Glutamatergic neuron (in vitro differentiated cells): Measurements from ENCODE around the gene HGD. TPM values are rescaled to one million over a fixed set of nuclear protein-coding genes. Genes with fewer than 3 reads are reported as not detected.

ENCODE experiments used
- DNase-seq: peaks from one replicate; pipeline ENCODE4 v3.0.0; 2022
- H3K27ac Mint-ChIP-seq: one replicate; pipeline ENCODE4 v1.8.0; 2020; ENCODE audit warnings: mild to moderate bottlenecking, mixed read lengths, inconsistent platforms; ENCODE audit not compliant: unreplicated experiment
- H3K27me3 Mint-ChIP-seq: one replicate; pipeline ENCODE4 v1.8.0; 2020; ENCODE audit warnings: mild to moderate bottlenecking, moderate library complexity, mixed read lengths, inconsistent platforms; ENCODE audit not compliant: unreplicated experiment
- H3K36me3 Mint-ChIP-seq: one replicate; pipeline ENCODE4 v1.8.0; 2020; ENCODE audit warnings: mild to moderate bottlenecking, mixed read lengths, inconsistent platforms; ENCODE audit not compliant: unreplicated experiment
- H3K4me1 Mint-ChIP-seq: one replicate; pipeline ENCODE4 v1.8.0; 2020; ENCODE audit warnings: mild to moderate bottlenecking, low read depth, mixed read lengths, inconsistent platforms; ENCODE audit not compliant: unreplicated experiment
- H3K4me3 Mint-ChIP-seq: one replicate; pipeline ENCODE4 v1.8.0; 2020; ENCODE audit warnings: mild to moderate bottlenecking, mixed read lengths, inconsistent platforms; ENCODE audit not compliant: unreplicated experiment
- H3K9me3 Mint-ChIP-seq: one replicate; pipeline ENCODE4 v1.8.0; 2020; ENCODE audit warnings: mild to moderate bottlenecking, moderate library complexity, mixed read lengths, inconsistent platforms; ENCODE audit not compliant: unreplicated experiment
- total RNA-seq: library from RNA; stranded (reverse); fragmentation: NEBNext Ultra II Directional; extraction: Animal tissue kit (Norgen Biotek cat#: 25700); gene quantifications from one replicate; pipeline ENCODE4 v1.2.1, GENCODE V29; 2021; ENCODE audit not compliant: unreplicated experiment
- TF ChIP-seq, protein P1 (sequence below): fragments of 200-600 bp; sonication (generic); IDR thresholded peaks from one replicate; pipeline ENCODE4 v1.5.0; 2021; ENCODE audit not compliant: partially characterized antibody, unreplicated experiment

The HGD gene
- total RNA-seq, 1 donor from 2014 or later: not detected

DNA sequence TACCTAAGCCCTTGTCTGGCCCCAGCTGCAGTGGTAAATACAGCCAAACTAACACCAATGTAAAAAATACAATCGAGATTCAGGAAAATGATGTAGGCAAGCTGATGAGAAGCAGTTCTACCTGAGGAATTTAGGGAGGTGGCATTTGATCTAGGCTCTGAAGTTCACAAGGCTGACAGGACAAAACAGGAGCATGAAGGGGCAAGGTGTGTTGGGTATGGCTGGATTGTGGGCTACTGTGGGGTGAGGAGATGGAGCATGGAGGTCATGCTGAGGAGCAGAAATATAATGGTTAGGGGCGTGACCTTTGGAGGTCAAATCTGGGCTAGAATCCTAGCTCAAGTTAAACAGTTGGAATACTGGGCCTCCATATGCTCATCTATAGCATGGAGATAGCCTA is 79.4 kb downstream of the HGD start:
- peaks cover 6% of the 10 kb centered on the region for H3K36me3 Mint-ChIP-seq
- no peak overlapping the region for H3K27ac Mint-ChIP-seq
- TF ChIP-seq, protein P1, sequence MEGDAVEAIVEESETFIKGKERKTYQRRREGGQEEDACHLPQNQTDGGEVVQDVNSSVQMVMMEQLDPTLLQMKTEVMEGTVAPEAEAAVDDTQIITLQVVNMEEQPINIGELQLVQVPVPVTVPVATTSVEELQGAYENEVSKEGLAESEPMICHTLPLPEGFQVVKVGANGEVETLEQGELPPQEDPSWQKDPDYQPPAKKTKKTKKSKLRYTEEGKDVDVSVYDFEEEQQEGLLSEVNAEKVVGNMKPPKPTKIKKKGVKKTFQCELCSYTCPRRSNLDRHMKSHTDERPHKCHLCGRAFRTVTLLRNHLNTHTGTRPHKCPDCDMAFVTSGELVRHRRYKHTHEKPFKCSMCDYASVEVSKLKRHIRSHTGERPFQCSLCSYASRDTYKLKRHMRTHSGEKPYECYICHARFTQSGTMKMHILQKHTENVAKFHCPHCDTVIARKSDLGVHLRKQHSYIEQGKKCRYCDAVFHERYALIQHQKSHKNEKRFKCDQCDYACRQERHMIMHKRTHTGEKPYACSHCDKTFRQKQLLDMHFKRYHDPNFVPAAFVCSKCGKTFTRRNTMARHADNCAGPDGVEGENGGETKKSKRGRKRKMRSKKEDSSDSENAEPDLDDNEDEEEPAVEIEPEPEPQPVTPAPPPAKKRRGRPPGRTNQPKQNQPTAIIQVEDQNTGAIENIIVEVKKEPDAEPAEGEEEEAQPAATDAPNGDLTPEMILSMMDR: no peak
- H3K4me1 Mint-ChIP-seq: no peaks in the 10 kb centered on the region
- no peak overlapping the region for H3K4me3 Mint-ChIP-seq
- DNase-seq: no peak
- H3K9me3 Mint-ChIP-seq: no peaks in the 10 kb centered on the region
- no peaks in the 10 kb centered on the region for H3K27me3 Mint-ChIP-seq

DNA sequence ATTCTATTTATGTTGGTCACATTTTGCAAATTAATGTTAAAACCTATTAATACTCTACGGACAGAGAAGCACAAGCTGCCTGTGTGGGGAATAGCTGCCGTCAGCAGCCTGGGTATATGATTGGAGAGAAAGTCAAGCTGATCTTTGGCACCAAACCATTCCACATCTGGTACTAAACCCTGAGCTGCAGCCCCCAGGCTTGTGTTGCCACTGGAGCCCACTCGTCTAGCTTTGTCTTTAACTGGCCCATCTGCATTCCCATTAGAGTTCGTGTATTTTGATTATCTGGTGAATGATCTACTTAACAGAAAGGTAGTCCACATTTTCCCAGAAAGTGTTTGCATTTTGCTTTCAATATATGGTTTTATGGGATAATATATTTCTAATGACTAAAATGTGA is 80.5 kb downstream of the HGD start:
- no peak overlapping the region for H3K27ac Mint-ChIP-seq
- DNase-seq: no peak
- no peak overlapping the region for H3K4me3 Mint-ChIP-seq
- TF ChIP-seq, protein P1: no peak
- no peaks in the 10 kb centered on the region for H3K4me1 Mint-ChIP-seq
- no peaks in the 10 kb centered on the region for H3K9me3 Mint-ChIP-seq
- no peaks in the 10 kb centered on the region for H3K27me3 Mint-ChIP-seq
- peaks cover 6% of the 10 kb centered on the region for H3K36me3 Mint-ChIP-seq

DNA sequence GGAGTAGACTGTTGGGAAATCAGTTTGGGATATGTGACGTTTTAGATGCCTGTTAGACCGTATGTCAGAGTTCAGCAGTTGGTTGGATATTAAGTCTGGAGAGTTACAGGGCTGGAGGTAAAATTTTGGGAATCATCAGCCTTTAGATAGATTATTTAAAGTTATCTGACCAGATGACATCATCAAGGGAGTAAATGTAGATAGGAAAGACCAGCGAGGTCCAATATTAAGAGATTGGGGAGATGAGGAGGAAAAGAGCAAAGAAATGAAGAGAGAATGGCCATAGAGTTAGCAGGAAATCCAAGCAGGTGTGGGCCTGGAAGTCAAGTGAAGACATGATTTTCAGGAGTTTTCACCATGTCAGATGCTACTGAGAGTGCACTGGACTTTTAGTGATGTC is 82.8 kb downstream of the HGD start:
- Mint-ChIP-seq H3K9me3 (peaks cover 5% of the 10 kb centered on the region), H3K27ac (no peak overlapping the region), H3K4me1 (no peaks in the 10 kb centered on the region), H3K36me3 (peaks cover 6% of the 10 kb centered on the region), H3K4me3 (no peak overlapping the region), H3K27me3 (peaks cover 4% of the 10 kb centered on the region)
- TF ChIP-seq, protein P1: no peak
- DNase-seq: no peak

DNA sequence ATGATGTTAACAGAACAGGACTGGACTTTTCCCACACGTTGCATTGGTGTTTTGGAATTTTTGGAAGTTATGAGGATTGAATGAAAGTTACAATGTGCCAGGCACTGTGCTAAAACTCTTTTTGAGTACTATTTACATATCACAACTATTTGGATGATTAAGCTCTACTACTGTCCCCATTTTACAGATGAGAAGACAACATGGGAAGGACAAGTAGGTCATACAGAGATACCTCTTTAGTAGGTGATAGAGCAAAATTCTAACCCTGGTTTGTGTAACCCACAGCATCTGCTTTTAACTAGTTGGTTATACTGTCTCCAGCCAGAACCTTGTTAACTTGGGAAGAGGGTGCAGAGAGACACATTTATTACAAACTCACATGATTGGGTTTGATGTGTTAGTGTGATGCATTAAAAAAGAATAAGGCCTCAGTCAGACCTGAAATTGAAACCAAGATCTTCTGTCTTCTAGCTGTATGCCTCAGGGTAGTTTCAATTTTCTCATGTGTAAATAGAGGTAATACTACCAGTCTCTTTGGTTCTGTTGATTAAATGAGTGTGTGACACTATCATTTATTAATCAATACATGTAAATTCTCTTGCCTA is 84.5 kb downstream of the HGD start:
- H3K27me3 Mint-ChIP-seq: peaks cover 4% of the 10 kb centered on the region
- no peaks in the 10 kb centered on the region for H3K4me1 Mint-ChIP-seq
- H3K36me3 Mint-ChIP-seq: peaks cover 2% of the 10 kb centered on the region
- peak overlapping the region; percentile 84 for H3K4me3 Mint-ChIP-seq
- no peak for DNase-seq
- peaks cover 5% of the 10 kb centered on the region for H3K9me3 Mint-ChIP-seq
- TF ChIP-seq, protein P1: no peak
- H3K27ac Mint-ChIP-seq: no peak overlapping the region

DNA sequence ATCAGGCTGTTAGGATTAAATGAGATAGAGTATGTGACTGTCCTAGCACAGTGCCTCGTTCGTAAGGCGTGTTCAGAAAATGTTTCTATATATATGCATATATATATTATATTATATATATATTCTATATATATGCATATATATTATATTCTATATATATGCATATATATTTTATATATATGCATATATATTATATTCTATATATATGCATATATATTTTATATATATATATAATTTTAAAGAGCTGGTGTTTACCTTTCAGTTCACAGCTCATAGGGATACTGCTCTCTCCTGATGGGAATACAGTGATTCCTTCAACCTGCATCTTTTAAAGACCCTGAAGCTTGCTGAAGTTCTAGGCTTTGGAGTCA is 85.2 kb downstream of the HGD start:
- no peak for DNase-seq
- TF ChIP-seq, protein P1: no peak
- Mint-ChIP-seq H3K4me3 (peak overlapping the region; percentile 90), H3K9me3 (peaks cover 5% of the 10 kb centered on the region), H3K4me1 (no peaks in the 10 kb centered on the region), H3K27me3 (peaks cover 4% of the 10 kb centered on the region), H3K36me3 (no peaks in the 10 kb centered on the region), H3K27ac (peak overlapping the region; percentile 91)
